HepG2 (cell line): Measurements from ENCODE around the gene VAPB. TPM values are rescaled to one million over a fixed set of nuclear protein-coding genes. Genes with fewer than 3 reads are reported as not detected.

Experiments
- ASH2L ChIP-seq: fragments of 300-600, 200-600 bp; sonication (generic); IDR thresholded peaks from 2 replicates; pipeline ENCODE4 v1.7.0; 2017; ENCODE audit warnings: low read depth, mild to moderate bottlenecking, moderate library complexity, mixed read lengths, low read length; ENCODE audit not compliant: insufficient read length
- MLLT10 ChIP-seq: sonication (generic); formaldehyde crosslinking; IDR thresholded peaks from 2 replicates; pipeline ENCODE4 v1.4.0; 2020; ENCODE audit warnings: missing genetic modification reagents
- NKX3-1 ChIP-seq: sonication (generic); formaldehyde crosslinking; IDR thresholded peaks from 2 replicates; pipeline ENCODE4 v1.5.0; 2020; ENCODE audit warnings: missing genetic modification reagents
- RBM22 ChIP-seq: fragments of 200-400 bp; formaldehyde crosslinking; optimal IDR thresholded peaks from 2 replicates; pipeline ENCODE3; 2017; ENCODE audit warnings: mild to moderate bottlenecking, low read length, moderate library complexity
- RCOR2 ChIP-seq: IDR thresholded peaks from 2 replicates; pipeline ENCODE4 v1.6.1; 2016; ENCODE audit warnings: missing biosample characterization, missing genetic modification reagents
- SMAD9 ChIP-seq: sonication (generic); formaldehyde crosslinking; IDR thresholded peaks from 2 replicates; pipeline ENCODE4 v1.5.1; 2020; ENCODE audit warnings: mild to moderate bottlenecking, missing genetic modification reagents
- TCF7L2 ChIP-seq: IDR thresholded peaks from 2 replicates; pipeline ENCODE4 v1.6.1; 2011; ENCODE audit warnings: mild to moderate bottlenecking, low read depth, low read length, moderate library complexity
- TEAD3 ChIP-seq: optimal IDR thresholded peaks from 2 replicates; pipeline ENCODE3; 2016; ENCODE audit warnings: borderline replicate concordance
- UBTF ChIP-seq: sonication (generic); formaldehyde crosslinking; IDR thresholded peaks from 2 replicates; pipeline ENCODE4 v1.4.0; 2020; ENCODE audit warnings: mild to moderate bottlenecking, missing genetic modification reagents
- ZBTB37 ChIP-seq: sonication (generic); formaldehyde crosslinking; IDR thresholded peaks from 2 replicates; pipeline ENCODE4 v1.4.0; 2020; ENCODE audit warnings: mild to moderate bottlenecking, missing genetic modification reagents
- ZC3H13 ChIP-seq: sonication (generic); formaldehyde crosslinking; IDR thresholded peaks from 2 replicates; pipeline ENCODE4 v1.8.1; 2023; ENCODE audit warnings: mild to moderate bottlenecking, missing genetic modification reagents, moderate library complexity
- ZNF101 ChIP-seq: sonication (generic); formaldehyde crosslinking; IDR thresholded peaks from 2 replicates; pipeline ENCODE4 v1.4.0; 2020; ENCODE audit warnings: mild to moderate bottlenecking, low read depth, missing genetic modification reagents, borderline replicate concordance
- ZNF30 ChIP-seq: sonication (generic); formaldehyde crosslinking; IDR thresholded peaks from 2 replicates; pipeline ENCODE4 v1.5.0; 2020; ENCODE audit warnings: mild to moderate bottlenecking, missing genetic modification reagents
- ZNF354B ChIP-seq: sonication (generic); formaldehyde crosslinking; IDR thresholded peaks from 2 replicates; pipeline ENCODE4 v1.8.0; 2022; ENCODE audit warnings: mild to moderate bottlenecking, missing genetic modification reagents
- ZNF737 ChIP-seq: sonication (generic); formaldehyde crosslinking; IDR thresholded peaks from 2 replicates; pipeline ENCODE4 v1.5.0; 2020; ENCODE audit warnings: missing genetic modification reagents, mild to moderate bottlenecking, borderline replicate concordance
- ZNF788 ChIP-seq: sonication (generic); formaldehyde crosslinking; IDR thresholded peaks from 2 replicates; pipeline ENCODE4 v1.5.0; 2020; ENCODE audit warnings: mild to moderate bottlenecking, missing genetic modification reagents, borderline replicate concordance
- polyA plus RNA-seq, 8 experiments: library from polyadenylated mRNA; depleted of rRNA in 3 of 8; stranded (reverse) in 7 of 8; unstranded in 1 of 8; fragments of >200 nt; fragmentation: Illumina TruSeq in 4 of 8; extraction: Trizol in 4 of 8; gene quantifications; 2 replicates each; pipeline versions ENCODE4 v1.2.1 to v1.2.3, GENCODE V29; 2011 to 2016; ENCODE audit warnings: low read depth in 4 of 8, missing spikeins in 1 of 8, mixed read lengths in 1 of 8; ENCODE audit not compliant: insufficient read depth in 1 of 8
- total RNA-seq, 5 experiments: library from RNA; depleted of rRNA; stranded (reverse); fragments of >200 nt; fragmentation: Illumina TruSeq; extraction: Trizol; gene quantifications; 2 replicates each; pipeline ENCODE4 v1.2.3, GENCODE V29; 2016; ENCODE audit warnings: low read depth in 1 of 5
- TF ChIP-seq, protein P1 (sequence below): IDR thresholded peaks from 2 replicates; pipeline ENCODE4 v1.4.0; 2020; ENCODE audit warnings: mild to moderate bottlenecking, missing genetic modification reagents
- TF ChIP-seq, protein P2 (sequence below): fragments of 450-650 bp; IDR thresholded peaks from 2 replicates; pipeline ENCODE4 v1.6.1; 2017; ENCODE audit warnings: mild to moderate bottlenecking
- TF ChIP-seq, protein P3 (sequence below): IDR thresholded peaks from 2 replicates; pipeline ENCODE4 v1.6.1; 2012; ENCODE audit warnings: inconsistent platforms

VAPB gene
- total and polyA plus RNA-seq, 2 of the 13 experiments (the other 11 are each of a cell fraction or from before 2014, with no cell fraction given), result 18.6 to 48.5 TPM

DNA sequence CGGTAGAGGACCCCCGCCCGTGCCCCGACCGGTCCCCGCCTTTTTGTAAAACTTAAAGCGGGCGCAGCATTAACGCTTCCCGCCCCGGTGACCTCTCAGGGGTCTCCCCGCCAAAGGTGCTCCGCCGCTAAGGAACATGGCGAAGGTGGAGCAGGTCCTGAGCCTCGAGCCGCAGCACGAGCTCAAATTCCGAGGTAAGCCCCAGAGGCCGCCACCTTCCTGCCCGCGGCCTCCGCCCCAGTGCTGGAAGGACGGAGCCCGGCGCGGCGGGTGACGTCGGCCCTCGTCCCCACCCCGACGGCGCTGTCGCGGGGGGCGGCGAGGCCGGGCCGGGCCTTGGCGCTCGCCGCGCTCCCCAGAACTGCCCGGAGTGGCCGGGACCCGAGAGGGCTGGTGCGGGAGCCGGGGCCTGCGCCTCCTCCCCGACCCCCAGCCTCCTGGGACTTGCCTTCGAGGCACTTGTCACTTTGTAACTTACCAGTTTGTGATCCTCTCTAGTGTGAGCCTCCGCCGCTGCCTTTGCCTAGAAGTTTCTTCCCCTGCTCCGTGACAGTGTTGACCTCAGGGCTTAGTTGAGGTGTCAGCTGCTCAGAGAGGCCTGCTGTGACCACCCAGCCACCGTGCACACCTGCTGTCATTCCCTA is 417 bp downstream of the VAPB start (continued):
- TF ChIP-seq ZBTB37 (CRISPR knock-in tag) (no peak), NKX3-1 (CRISPR knock-in tag) (peak; percentile 23; the same call in 1 of the 2 replicates), TCF7L2 (no peak), ZNF30 (0 out of 2 replicates have a peak, but pooled peaks have one; percentile 38), ZNF788 (CRISPR knock-in tag) (peak; percentile 10; the same call in 1 of the 2 replicates), SMAD9 (CRISPR knock-in tag) (no peak), TEAD3 (CRISPR knock-in tag) (no peak), ASH2L (peak; percentile 96), ZC3H13 (CRISPR knock-in tag) (no peak; the same call in 1 of the 2 replicates), UBTF (CRISPR knock-in tag) (peak; percentile 87), ZNF101 (CRISPR knock-in tag) (no peak), ZNF354B (CRISPR knock-in tag) (no peak), RCOR2 (CRISPR knock-in tag) (no peak), RBM22 (peak; percentile 26), MLLT10 (CRISPR knock-in tag) (no peak), ZNF737 (no peak; the same call in 1 of the 2 replicates)
- TF ChIP-seq, protein P1, sequence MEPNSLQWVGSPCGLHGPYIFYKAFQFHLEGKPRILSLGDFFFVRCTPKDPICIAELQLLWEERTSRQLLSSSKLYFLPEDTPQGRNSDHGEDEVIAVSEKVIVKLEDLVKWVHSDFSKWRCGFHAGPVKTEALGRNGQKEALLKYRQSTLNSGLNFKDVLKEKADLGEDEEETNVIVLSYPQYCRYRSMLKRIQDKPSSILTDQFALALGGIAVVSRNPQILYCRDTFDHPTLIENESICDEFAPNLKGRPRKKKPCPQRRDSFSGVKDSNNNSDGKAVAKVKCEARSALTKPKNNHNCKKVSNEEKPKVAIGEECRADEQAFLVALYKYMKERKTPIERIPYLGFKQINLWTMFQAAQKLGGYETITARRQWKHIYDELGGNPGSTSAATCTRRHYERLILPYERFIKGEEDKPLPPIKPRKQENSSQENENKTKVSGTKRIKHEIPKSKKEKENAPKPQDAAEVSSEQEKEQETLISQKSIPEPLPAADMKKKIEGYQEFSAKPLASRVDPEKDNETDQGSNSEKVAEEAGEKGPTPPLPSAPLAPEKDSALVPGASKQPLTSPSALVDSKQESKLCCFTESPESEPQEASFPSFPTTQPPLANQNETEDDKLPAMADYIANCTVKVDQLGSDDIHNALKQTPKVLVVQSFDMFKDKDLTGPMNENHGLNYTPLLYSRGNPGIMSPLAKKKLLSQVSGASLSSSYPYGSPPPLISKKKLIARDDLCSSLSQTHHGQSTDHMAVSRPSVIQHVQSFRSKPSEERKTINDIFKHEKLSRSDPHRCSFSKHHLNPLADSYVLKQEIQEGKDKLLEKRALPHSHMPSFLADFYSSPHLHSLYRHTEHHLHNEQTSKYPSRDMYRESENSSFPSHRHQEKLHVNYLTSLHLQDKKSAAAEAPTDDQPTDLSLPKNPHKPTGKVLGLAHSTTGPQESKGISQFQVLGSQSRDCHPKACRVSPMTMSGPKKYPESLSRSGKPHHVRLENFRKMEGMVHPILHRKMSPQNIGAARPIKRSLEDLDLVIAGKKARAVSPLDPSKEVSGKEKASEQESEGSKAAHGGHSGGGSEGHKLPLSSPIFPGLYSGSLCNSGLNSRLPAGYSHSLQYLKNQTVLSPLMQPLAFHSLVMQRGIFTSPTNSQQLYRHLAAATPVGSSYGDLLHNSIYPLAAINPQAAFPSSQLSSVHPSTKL (CRISPR knock-in tag), result no peak; the same call in 1 of the 2 replicates
- TF ChIP-seq, protein P2, sequence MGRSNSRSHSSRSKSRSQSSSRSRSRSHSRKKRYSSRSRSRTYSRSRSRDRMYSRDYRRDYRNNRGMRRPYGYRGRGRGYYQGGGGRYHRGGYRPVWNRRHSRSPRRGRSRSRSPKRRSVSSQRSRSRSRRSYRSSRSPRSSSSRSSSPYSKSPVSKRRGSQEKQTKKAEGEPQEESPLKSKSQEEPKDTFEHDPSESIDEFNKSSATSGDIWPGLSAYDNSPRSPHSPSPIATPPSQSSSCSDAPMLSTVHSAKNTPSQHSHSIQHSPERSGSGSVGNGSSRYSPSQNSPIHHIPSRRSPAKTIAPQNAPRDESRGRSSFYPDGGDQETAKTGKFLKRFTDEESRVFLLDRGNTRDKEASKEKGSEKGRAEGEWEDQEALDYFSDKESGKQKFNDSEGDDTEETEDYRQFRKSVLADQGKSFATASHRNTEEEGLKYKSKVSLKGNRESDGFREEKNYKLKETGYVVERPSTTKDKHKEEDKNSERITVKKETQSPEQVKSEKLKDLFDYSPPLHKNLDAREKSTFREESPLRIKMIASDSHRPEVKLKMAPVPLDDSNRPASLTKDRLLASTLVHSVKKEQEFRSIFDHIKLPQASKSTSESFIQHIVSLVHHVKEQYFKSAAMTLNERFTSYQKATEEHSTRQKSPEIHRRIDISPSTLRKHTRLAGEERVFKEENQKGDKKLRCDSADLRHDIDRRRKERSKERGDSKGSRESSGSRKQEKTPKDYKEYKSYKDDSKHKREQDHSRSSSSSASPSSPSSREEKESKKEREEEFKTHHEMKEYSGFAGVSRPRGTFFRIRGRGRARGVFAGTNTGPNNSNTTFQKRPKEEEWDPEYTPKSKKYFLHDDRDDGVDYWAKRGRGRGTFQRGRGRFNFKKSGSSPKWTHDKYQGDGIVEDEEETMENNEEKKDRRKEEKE, result no peak
- TF ChIP-seq, protein P3, sequence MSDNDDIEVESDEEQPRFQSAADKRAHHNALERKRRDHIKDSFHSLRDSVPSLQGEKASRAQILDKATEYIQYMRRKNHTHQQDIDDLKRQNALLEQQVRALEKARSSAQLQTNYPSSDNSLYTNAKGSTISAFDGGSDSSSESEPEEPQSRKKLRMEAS, result peak; percentile 74
